ENCODE results near the gene MRGPRE. TPM values are rescaled to one million over a fixed set of nuclear protein-coding genes. Genes with fewer than 3 reads are reported as not detected.
"Not testable (repeated sequence)": the region's sequence is repeated elsewhere in the genome, so short reads cannot be mapped to it uniquely, and the experiment has no call there.

The MRGPRE gene, protein sequence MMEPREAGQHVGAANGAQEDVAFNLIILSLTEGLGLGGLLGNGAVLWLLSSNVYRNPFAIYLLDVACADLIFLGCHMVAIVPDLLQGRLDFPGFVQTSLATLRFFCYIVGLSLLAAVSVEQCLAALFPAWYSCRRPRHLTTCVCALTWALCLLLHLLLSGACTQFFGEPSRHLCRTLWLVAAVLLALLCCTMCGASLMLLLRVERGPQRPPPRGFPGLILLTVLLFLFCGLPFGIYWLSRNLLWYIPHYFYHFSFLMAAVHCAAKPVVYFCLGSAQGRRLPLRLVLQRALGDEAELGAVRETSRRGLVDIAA
- not detected in 2 replicates for total RNA-seq

DNA sequence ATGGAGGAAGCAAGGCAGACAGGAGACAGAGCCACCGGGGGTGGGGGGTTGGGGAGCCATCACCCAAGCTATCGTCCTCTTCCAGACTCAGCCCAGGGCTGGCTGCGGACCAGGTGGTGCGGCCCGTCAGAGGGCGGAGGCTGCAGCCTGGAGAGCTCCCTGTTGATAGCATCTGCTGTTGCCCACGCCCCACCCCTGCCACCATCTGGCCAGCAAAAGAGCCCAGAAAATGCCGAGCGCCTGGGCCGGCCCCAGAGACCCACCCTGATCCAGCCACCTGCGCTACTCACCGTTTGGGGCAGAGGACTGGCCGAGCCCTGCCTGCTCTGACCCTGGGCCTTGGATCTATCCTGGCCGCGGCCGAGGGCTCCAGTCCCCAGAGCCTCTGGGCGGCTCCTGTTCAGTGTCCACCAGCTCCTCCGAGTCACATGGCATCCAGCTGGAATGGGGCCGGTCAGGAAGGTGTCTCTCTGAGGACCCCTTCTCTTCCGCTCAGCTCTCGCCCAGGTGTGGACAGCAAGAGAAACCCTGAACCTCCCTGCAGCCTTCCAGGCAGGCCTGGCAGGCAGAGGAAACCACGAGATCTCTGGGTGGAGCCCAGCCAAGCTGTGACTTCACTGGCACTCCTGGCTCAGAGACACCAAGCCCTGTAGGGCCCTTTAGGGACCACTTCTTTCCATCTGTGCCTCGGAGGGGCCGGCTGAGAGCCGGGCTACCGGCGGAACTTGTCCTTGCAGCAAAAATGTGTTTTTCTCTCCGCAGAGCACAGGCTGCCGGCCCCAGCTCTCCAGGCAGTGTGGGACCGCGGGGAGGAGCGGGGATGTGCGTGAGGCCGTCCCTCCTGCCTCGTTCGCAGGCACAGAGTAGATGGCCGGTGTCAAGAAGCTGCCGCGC is at the start of gene MRGPRE:
TSS of gene MRGPRE (minus strand) at position 567 of the 894 bp plus-strand sequence. CDS start 3,618 bp downstream, outside the sequence.
- intact Hi-C loops (cut with micrococcal nuclease): no loop called here

DNA sequence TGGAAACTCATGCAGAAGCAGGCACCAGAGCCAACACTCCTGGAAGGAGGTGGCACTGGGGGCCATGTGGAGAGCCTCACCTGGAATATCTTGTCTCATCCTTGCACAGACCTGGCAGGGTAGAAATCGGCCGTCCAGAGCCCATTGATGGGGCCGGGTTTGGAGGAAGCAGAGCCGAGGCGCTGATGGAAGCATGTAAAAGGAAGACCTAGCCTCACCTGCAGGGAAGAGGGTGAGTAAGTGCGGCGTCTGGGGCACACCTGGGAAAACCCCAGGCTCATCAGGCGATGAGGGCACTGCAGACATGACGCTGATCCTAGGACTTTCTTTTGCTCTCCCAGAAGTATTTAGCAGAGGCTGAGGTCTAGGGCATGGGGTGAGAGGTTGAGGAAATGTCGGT is 48.9 kb upstream of the MRGPRE start:
- intact Hi-C loops (cut with micrococcal nuclease): not testable (repeated sequence)

DNA sequence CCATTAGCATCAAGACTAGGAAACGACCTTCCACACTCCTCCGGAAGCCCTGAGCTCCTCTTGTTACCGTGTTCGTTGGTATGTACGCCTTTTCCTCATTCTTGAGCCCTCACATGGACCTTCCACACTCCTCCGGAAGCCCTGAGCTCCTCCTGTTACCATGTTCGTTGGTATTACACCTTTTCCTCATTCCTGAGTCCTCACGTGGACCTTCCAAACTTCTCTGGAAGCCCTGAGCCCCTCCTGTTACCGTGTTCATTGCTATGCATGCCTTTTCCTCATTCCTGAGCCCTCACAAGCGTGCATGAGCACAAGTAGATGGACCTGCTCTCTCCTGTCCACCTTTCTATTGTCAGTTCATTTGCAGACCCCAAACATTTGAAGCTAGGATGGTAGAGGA is 48.4 kb upstream of the MRGPRE start:
- intact Hi-C loops (cut with micrococcal nuclease): not testable (repeated sequence)

DNA sequence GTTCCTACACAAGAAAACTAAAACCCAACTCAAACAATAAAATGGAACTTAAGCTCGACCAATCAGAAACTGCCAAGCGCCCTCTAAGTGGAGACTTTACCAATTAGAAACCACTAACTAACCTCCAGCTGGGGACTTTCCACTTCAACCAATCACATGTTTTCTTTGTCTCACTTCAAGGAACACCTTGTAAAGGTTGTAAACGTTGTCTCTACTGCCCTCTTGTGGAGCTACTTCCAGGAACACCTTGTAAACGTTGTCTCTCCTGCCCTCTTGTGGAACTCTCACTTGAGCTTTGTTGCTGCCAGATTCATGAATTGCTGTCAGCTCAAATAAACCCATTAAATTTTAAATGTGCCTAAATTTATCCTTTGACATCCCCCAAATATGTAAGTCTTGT is 46.7 kb upstream of the MRGPRE start:
- intact Hi-C loops (cut with micrococcal nuclease): not testable (repeated sequence)

DNA sequence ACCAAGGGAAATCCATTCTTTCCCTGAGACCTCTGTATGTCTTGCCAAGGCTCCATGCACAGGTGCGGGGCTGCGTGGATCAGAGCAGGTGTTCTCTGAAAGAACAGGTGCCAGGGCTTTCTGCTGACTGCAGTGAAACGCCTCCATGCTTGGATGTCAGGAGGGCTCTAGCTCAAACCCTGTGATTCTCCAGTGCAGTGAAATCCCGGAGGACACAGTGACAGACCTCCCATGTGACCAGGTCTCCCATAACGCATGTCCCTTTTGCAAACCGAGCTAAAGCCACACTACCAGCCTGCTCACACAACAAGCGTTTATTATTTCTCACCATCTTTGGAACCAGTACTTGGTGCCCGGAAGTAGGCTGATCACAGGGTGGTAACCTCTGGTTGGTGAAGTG is 41.4 kb upstream of the MRGPRE start:
- intact Hi-C loops (cut with micrococcal nuclease): not testable (repeated sequence)

DNA sequence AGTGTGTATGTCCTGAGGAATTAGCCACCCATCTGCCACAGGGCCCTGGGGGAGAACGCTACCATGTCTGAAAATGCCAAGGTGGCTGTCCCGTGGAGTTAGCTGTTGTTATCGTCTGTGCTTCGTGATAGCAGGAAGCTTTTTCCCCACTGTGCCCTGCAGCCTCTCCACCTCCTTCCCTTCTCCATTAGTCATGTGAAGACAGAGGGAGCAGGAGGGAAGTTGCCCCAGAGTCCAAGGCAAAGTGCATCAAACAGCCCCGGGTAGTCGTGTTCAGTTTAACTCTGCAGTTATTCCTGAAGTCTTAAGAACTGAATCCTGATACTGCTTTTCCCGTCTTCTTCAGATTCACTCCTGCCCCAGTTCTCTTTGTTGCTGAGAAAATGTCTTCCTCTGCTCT is 30.3 kb upstream of the MRGPRE start:
- intact Hi-C loops (cut with micrococcal nuclease): not testable (repeated sequence)

DNA sequence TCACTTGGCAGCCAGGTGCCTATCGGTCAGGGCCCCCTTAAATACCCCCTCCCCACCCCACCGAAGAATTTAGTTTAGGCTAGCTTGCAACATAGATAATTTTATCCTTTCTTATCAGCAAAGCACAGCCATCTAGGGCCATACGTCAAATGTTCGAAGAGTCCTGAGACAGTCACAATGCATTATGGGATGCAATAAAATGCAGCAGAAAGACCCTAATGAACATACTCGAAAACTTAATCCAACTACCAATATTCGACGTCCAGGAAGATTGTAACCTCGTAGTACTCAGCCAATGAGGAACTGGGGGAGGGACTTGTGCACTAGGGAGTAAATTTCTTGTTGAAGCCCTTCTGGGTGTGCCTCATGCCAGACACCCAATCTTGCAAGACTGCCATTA is 29.6 kb upstream of the MRGPRE start:
- intact Hi-C loops (cut with micrococcal nuclease): not testable (repeated sequence)

DNA sequence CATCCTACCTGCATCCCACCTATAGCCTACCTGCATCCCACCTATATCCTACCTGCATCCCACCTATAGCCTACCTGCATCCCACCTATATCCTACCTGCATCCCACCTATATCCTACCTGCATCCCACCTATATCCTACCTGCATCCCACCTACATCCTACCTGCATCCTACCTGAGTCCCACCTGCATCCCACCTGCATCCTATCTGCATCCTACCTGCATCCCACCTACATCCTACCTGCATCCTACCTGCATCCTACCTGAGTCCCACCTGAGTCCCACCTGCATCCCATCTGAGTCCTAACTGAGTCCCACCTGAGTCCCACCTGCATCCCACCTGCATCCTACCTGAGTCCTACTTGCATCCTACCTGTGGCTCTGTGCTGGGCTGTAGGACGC is 25.3 kb upstream of the MRGPRE start:
- intact Hi-C loops (cut with micrococcal nuclease): not testable (repeated sequence)

DNA sequence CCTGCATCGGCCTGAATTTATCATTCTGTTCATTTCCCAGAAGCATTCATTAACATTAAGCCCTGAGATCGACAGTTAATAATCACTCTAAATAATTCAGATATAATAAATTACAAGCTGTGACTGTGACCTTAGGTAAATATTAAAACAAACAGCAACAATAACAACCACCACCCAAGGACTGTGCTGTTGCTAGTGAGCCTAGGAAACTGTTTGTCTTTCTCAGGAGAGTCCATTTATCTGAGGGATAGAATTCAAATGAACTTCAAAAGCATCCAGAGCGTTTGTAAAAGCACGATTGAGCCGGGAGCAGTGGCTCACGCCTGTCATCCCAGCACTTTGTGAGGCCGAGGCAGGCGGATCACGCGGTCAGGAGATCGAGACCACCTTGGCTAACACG is 23.0 kb upstream of the MRGPRE start:
- intact Hi-C loops (cut with micrococcal nuclease): not testable (repeated sequence)

DNA sequence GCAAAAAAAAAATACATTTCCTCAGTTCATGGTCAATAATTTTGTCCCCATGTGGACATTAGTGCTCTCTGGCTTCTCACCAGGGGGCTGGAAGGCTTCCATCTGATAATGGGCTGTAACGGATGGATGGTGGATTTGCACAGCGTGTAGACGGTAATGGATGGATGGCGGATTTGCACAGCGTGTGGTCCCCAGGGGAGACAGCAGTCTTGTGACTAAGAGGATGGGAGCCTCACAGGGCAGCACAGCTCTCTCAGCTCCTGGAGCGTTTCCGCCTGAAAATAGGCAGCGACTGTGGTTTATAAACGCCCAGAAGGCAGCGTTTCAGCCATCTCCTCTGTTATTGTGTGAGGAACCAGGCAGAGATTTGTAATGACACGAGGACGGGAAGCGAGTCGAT is 22.6 kb upstream of the MRGPRE start:
- intact Hi-C loops (cut with micrococcal nuclease): not testable (repeated sequence)

DNA sequence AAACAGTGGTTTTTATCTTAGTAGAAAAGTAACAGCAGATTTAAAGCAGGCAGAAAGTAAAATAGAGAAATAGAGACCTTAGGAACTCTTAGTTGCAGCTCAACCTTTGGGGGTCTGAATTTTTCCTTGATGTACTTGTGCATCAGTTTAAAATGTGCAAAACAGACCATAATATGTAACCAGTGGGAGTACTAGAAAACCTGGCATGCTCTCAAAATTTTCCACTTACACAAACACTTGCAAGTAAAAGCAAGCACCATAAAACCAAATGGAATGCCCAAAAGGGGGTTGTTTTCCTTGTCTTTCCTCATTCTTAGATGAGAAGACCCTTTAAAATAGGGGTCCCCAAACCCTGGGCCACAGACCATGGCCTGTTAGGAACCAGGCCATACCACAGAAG is 12.9 kb upstream of the MRGPRE start:
- intact Hi-C loops (cut with micrococcal nuclease): no loop called here

DNA sequence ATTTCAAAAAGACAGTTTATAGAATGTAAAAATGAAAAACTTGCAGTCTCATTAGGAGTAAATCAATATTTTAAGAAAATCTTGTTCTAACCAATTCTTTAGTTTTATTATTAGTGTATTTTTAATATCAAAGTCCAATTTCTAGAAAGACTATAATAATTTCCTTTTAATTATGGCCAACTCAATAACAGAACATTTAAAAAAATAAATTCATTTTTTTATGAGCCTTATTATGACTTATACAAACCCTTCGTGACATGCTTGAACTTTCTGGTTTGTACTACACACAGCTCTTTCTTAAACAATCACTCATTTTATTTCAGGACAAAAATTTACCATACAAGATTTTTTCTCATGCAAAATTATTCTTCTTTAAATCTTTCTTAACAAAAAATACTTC is 11.7 kb upstream of the MRGPRE start:
- intact Hi-C loops (cut with micrococcal nuclease): no loop called here

DNA sequence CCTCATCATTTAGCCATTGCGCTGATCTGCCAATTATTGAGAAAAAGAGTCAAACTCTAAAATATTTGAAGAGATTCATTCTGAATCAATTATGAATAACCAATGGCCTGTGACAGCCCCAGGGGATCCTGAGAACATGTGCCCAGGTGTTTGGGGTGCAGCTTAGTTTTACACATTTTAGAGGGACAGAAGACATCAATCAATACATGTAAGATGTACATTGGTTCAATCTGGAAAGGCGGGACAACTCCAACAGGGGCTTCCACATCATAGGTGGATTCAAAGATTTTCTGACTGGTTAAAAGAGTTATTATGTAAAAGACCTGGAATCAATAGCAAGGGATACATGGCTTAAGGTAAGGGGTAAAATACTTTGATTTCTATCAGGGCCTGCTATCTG is 4.9 kb upstream of the MRGPRE start:
- intact Hi-C loops (cut with micrococcal nuclease): no loop called here

DNA sequence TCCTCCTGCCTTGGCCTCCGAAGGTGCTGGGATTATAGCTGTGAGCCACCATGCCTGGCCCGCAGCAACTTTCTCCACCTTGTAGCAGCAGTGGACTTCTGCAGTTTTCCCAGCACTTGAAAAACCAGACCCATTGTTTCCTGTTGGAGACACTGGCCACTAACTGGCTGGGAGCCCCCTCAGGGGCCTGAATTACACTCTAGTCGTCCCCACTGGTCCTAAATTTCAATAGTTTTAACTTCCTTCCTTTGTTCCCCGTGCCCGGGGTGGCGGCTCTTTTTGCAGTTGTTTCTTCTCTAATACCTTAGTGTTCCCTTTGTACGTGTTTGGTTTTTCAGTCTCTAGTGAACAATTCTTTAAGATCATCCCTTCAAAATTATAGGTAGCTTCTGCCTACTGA is 2.6 kb upstream of the MRGPRE start:
- intact Hi-C loops (cut with micrococcal nuclease): no loop called here

DNA sequence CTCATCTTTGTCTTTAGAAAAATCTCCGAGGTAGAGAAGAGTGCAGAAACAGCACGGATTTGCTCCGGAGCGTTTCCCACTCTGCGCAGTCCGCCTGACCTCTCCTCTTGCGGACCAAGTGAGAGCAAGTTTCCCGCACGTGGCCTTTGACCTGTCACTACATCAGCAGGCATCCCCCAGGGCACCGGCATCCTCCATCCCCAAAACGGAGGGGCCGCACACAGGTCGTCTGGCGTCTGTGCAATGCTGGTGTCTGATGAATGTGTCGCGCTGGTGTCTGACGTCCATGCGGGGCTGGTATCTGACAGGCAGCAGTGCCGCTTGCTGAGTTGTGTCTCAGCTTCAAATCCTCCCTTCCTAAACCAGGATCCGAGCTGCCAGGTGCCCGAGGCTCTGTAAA is 739 bp upstream of the MRGPRE start:
- intact Hi-C loops (cut with micrococcal nuclease): no loop called here

DNA sequence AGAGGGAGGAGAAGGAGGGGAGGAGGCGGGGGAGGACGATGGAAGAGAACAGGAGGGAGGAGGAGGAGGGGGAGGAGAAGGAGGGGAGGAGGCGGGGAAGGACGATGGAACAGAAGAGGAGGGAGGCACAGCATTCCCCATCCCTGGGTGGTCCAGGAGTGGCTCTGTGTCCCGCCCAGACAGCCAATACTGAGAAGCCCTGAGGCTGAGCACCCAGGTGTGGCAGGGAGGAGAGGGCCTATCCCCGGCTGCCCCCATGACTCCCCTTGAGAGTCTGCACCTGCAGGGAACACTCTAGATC is 717 bp downstream of the MRGPRE start:
- intact Hi-C loops (cut with micrococcal nuclease): no loop called here

DNA sequence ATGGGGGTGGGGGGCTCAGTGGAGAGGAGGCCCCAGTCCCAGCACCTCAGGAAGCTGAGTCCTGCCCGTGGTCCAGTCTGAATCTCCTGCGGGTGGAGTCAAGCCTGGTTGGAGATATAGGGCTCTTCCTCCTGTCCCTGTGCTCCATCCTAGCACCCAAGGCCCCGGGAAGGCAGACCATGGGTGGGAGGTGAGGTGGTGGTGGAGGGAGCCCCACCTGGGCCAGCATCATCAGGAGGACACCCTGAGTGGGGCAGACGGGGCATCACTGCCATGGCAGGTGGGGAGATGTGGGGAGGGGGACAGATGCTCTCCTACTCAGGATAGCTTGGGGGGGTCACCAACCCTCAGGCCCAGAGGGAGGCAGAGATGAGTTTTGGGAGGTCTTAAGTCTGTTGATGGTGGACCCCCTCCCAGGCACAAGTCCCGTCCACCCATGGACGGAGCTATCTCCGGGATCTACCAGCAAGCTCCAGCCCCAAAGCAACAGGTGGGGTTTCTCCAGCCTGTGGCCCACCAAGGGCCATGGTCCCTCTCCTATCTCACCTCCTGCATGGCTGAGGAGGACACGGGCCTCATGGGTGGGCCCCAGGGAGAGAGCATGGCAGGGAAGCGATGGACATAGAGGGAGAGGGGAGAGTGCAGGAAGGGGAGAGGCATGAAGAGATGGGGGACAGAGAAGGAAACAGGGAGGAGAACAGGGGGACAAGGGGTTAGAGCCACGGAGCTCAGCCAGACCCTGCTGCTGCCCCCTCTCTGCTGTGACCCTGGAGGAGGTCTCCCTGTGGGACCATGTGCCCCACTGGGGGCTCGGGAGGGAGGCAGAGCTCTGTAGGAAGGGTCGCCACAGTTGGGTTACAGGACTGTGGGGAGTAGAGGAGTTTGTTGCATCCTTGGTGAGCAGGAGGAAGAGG is 1.3 kb downstream of the MRGPRE start:
- intact Hi-C loops (cut with micrococcal nuclease): no loop called here

DNA sequence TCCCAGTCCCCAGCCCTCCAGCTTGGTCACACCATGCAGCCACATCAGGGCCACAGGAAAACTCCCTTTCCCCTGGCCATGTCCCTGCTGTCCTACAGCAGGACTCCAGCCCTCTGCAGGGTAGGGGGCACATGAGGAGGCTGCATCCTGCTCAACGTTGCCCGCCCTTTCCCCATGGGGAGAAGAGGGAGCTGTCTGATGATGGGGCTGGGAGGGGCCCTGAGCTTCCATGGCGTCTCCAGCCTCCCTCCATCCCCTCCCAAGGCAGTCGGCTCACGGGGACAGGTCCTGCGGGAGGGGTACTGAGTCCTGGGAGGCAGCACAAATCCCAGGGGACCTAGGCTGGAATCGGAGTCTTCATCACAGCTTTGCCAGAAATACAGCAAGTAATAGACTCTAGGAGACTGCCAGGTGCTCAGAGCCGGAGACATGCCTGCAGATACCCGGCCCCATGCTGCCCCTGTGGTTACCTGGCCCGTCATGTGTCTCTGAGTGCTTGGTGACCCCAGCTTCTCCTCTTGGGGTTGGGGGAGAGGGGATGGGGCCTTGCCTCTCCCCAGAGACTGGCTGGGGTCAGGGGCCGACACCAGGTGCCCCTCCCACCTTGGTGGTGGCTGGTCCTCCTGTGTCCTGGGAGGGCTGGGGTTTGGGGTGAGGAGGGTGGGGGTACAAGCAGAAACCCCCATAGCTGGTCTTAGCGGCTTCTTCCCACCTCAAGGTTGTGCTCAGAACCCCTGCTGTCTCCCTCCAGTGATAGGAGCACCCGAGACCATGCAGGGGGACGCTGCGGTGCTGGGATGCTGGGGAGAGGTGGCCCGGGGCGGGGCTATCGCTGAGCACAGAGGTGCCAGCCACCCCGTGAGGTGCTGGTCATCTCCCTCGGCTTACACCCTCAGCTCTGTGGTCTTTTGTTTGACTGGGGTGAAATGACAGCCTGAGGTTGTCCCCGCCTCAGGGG is 2.3 kb downstream of the MRGPRE start:
- intact Hi-C loops (cut with micrococcal nuclease): no loop called here

DNA sequence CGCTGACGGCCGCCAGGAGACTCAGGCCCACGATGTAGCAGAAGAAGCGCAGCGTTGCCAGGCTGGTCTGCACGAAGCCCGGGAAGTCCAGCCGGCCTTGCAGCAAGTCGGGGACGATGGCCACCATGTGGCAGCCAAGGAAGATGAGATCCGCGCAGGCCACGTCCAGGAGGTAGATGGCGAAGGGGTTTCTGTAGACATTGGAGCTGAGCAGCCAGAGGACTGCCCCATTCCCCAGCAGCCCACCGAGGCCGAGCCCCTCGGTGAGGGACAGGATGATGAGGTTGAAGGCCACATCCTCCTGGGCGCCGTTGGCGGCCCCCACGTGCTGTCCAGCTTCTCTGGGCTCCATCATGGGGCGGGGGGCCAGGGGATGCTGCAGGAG is 3.8 kb downstream of the MRGPRE start:
- intact Hi-C loops (cut with micrococcal nuclease): no loop called here

DNA sequence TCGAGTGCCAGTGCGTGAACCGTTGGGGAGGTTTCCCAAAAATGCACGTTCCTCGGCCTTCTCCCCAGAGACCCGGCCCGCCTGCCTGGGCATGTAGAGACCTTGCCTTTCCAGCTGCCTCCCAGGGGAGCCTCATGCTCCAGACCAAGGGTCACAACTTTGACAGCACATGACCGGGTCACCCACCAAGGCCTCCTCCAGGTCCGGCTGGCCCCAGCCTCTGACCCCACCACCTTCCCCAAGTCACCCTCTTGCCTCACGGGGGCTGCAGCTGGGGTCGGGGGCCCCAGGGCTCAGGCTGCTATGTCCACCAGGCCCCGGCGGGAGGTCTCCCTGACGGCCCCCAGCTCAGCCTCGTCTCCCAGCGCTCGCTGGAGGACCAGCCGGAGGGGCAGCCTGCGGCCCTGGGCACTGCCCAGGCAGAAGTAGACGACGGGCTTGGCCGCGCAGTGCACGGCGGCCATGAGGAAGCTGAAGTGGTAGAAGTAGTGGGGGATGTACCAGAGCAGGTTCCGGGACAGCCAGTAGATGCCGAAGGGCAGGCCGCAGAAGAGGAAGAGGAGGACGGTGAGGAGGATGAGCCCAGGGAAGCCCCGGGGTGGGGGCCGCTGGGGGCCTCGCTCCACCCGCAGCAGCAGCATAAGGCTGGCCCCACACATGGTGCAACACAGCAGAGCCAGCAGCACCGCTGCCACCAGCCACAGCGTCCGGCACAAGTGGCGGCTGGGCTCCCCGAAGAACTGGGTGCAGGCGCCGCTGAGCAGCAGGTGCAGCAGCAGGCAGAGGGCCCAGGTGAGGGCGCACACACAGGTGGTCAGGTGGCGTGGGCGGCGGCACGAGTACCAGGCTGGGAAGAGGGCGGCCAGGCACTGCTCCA is 4.4 kb downstream of the MRGPRE start:
- intact Hi-C loops (cut with micrococcal nuclease): no loop called here

Measured in T-helper 1 cell treated with Interleukin-12 subunit alpha and Interleukin-12 subunit beta and Interleukin-4 antibody, amounts not matched to agents 30 ng/mL and 1 ng/mL, for 36 hours (primary cell).